GM12801 (cell line): Measurements from ENCODE around the gene NLGN2.

Source experiments
- TF ChIP-seq, protein P1 (sequence below): IDR thresholded peaks from one replicate; pipeline ENCODE4 v1.5.1; 2011; ENCODE audit warnings: control low read depth; ENCODE audit not compliant: insufficient read length; ENCODE audit errors: extremely low read depth

NLGN2 gene

DNA sequence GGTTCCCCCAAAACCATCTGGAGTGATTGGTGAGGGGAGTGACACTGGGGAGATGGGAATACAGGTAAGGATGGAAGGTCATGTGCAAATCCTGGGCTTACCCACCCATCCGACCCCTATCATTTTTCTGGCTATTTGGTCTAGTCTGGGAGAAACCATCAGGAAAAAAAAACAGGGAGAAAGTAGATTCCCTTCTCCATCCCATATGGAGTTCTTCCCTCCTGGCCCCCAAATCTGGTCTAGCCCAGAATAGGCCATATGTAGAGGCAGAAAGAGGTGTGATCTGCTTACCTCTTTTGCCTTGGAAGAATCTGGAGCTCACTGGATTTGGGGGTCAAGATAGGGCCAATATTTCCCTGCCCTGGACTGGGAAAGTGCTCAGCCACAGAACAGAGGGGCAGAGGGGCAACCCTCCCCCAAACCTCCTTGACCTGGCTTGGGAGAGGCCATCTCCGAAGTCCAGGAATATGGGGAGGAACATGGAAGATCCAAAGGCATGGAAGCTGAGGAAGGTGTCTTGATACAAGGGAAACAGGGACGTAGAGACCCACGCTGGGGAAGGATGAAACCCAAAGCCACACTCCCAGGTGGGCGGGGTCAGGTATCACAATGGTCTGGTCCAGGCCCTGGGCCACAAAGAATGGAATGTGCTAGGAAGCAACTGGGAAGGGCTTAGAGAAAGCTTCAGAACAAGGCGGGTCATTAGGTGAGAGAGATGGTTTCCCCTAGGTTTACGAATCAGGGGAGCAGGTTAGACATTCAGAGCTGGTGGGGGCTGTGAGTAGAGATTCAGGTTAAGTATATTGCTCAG lies 53.4 kb downstream of the NLGN2 start:
- TF ChIP-seq, protein P1, sequence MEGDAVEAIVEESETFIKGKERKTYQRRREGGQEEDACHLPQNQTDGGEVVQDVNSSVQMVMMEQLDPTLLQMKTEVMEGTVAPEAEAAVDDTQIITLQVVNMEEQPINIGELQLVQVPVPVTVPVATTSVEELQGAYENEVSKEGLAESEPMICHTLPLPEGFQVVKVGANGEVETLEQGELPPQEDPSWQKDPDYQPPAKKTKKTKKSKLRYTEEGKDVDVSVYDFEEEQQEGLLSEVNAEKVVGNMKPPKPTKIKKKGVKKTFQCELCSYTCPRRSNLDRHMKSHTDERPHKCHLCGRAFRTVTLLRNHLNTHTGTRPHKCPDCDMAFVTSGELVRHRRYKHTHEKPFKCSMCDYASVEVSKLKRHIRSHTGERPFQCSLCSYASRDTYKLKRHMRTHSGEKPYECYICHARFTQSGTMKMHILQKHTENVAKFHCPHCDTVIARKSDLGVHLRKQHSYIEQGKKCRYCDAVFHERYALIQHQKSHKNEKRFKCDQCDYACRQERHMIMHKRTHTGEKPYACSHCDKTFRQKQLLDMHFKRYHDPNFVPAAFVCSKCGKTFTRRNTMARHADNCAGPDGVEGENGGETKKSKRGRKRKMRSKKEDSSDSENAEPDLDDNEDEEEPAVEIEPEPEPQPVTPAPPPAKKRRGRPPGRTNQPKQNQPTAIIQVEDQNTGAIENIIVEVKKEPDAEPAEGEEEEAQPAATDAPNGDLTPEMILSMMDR, result no peak

DNA sequence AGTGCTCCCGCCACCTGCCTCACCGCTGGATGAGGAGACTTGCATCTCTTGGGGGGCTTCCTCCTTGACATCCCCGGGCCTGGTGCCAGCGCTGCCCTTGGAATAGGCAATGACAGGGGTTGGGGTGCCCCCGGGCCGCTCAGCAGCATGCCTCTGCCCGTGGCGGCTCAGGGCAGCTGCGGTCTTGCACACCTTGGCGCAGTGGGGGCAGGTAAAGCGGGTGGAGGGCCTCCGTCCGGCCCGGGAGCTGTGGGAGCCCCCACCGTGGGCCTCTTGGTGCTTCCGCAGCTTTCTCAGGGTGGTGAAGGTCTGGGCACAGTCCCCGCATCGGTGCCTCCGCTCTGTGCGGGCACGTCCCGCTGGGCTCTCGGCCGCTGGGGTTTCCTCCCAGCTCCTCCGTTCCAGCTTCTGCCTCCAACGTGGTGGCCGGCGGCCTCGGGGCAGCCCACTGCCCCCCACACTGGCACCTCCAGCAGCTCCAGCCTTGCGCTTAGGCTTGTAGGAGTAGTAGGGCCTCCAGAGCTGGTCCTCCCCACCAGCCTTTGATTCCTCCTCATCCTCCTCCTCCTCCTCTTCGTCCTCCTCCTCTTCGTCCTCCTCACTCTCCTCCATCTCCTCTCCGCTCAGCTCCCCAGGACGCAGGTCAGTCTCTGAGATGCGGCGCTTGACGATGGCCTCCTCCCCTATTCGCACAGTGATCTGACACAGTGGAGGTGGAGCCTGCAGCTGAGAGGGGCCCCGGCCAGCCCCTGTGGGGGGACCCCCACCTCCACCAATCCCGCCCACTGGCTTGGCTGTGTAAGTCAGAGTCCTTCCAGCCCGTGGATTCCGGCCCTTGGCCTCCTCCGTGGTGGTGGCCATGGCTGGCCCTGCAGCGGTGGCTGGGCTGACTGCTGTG lies 55.1 kb downstream of the NLGN2 start:
- TF ChIP-seq, protein P1, result no peak

DNA sequence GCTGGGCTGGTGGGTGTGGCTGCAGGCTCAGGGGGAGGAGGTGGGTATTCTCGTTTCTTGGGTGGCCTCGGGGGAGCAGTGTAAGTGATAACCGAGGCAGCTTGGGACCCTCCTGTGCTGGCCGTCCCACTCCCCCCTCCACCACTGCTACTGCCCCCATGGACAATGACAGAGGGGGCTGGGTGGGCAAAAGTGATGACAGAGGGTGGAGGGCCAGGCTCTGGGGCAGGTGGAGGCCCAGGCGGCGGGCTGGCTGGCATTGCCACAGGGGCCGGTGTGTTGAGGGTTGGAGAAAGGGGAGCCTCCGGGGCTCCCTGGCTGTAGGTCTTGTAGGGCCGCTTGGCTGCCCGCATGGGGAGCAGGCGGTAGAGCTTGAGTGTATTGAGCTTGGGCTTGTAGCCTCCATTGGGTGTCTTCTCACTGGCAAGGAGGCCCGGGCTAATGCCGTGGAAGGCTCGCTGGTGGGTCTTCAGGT lies 55.8 kb downstream of the NLGN2 start:
- TF ChIP-seq, protein P1, result no peak

DNA sequence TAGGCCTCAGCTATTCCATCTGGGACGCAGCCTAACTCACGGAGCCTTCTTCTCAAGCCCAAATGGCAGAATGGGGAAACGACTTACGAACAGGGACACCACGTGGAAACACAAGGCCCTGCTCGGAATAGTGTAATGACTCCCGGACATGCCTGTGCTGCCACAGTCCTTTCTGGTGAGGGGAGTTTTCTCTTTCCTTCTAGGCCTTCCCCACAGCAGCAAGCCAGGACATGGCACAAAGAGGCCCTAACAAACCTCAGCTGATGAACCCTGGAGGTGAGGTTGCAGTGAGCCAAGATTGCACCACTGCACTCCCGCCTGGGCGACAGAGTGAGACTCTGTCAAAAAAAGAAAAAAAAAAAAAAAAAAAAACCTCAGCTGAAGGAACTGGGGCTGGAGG lies 56.4 kb downstream of the NLGN2 start:
- TF ChIP-seq, protein P1, result no peak

DNA sequence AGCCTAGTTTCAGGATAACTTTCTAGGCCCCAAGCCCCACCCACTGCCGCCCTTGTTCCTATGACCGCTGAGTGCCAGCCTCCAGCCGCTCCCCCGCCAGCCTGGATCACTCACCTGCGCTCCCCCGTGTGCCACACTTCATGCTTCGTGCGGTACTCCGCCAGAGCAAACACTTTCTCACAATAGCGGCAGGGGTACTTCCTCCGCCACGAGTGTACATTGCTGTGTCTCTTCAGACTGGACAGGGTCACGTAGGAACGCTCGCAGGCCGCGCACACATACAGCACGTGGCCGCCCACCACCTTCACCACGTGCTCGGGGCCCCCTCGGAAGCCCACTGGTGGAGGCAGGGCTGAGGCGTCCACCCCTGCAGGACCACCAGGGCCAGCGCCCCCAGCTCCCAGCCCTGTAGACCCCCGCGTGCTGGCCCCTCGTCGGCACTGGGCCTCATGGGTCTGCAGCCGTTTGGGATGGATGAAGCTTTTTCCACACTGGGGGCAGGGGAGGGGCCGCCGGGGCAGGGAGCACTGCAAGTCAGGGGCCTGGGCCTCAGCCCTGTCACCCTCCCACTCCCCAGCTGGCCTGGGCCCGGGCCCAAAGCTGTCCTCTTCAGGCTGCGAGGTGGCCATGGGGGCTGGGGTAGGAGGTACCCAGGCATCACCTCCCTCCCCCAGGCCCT lies 58.1 kb downstream of the NLGN2 start:
- TF ChIP-seq, protein P1, result no peak

DNA sequence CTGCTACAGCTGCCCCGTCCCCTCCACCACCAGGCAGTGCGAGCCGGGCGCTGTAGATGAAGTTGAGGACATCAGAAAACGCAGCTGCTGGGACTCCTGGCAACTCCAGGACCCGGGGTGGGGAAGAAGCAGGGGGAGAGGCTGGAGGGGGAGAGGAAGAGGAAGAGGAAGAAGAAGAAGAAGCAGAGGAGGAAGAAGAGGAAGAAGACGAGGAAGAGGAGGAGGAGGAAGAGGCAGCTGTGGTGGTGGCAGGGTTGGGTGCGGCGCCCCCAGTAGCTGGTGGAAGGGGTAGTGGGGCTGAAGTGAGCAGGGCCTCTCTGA lies 58.6 kb downstream of the NLGN2 start:
- TF ChIP-seq, protein P1, result no peak
